ENCODE results near the gene HIP1R.

- TF ChIP-seq, protein P1, sequence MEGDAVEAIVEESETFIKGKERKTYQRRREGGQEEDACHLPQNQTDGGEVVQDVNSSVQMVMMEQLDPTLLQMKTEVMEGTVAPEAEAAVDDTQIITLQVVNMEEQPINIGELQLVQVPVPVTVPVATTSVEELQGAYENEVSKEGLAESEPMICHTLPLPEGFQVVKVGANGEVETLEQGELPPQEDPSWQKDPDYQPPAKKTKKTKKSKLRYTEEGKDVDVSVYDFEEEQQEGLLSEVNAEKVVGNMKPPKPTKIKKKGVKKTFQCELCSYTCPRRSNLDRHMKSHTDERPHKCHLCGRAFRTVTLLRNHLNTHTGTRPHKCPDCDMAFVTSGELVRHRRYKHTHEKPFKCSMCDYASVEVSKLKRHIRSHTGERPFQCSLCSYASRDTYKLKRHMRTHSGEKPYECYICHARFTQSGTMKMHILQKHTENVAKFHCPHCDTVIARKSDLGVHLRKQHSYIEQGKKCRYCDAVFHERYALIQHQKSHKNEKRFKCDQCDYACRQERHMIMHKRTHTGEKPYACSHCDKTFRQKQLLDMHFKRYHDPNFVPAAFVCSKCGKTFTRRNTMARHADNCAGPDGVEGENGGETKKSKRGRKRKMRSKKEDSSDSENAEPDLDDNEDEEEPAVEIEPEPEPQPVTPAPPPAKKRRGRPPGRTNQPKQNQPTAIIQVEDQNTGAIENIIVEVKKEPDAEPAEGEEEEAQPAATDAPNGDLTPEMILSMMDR (IDR thresholded peaks at IDR 0.05; ENCODE audit: low read depth, low read length), result no peak
- TF ChIP-seq POLR2A (IDR thresholded peaks at IDR 0.05; ENCODE audit: extremely low read depth, insufficient read length), result no peak
- TF ChIP-seq, protein P2, sequence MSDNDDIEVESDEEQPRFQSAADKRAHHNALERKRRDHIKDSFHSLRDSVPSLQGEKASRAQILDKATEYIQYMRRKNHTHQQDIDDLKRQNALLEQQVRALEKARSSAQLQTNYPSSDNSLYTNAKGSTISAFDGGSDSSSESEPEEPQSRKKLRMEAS (IDR thresholded peaks at IDR 0.05; ENCODE audit: low read depth, low read length), result no peak
These were observed 31.3 kb upstream of the HIP1R start for GRCh38 chr12:122803937-122804336.
